ENCODE data around the gene LARP4B.

GRCh38 chr10:796233-796632 lies 135.3 kb downstream of the LARP4B start:
- TF ChIP-seq CTCF (IDR thresholded peaks at IDR 0.05; ENCODE audit: poor library complexity, severe bottlenecking): no peak
- TF ChIP-seq REST (IDR thresholded peaks at IDR 0.05; ENCODE audit: borderline replicate concordance): no peak
- TF ChIP-seq EZH2 (IDR thresholded peaks at IDR 0.05; ENCODE audit: borderline replicate concordance, insufficient read depth, low read length, poor library complexity, severe bottlenecking): no peak
- TF ChIP-seq POLR2AphosphoS5 (IDR thresholded peaks at IDR 0.05): no peak
- no peak for TF ChIP-seq RAD21 (conservative IDR thresholded peaks at IDR 0.05)
- no peak for TF ChIP-seq EP300 (conservative IDR thresholded peaks at IDR 0.05; ENCODE audit: poor library complexity, severe bottlenecking)
